Measurements from ENCODE around the gene GRIK1.

Gene GRIK1

GRCh38 chr21:29718081-29718815 lies 221.5 kb downstream of the GRIK1 start:
- DNase-seq (ENCODE audit: low read depth in 3 of 3), result no peak

- no peak for DNase-seq (ENCODE audit: low read depth in 3 of 3)
These were observed 222.1 kb downstream of the GRIK1 start for GRCh38 chr21:29717659-29718058.

DNA sequence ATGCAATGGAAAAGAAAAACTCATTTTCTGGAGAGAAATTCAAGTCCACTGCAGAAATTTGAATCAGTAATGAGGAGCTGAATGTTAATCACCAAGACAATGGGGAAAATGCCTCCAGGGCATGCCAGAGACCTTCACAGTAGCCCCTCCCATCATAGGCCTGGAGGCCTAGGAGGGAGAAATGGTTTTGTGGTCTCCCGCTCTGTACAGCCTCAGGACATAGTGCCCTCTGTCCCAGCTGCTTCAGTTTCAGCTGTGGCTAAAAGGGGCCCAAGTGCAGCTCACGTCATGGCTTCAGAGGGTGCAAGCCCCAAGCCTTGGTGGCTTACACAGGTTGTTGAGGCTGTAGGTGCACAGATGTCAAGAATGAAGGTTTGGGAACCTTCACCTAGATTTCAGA lies 223.0 kb downstream of the GRIK1 start:
- DNase-seq (ENCODE audit: low read depth in 3 of 3), result no peak

- DNase-seq (ENCODE audit: low read depth in 3 of 3), result no peak
These were observed 224.7 kb downstream of the GRIK1 start for GRCh38 chr21:29715089-29715488.

- no peak for DNase-seq (ENCODE audit: low read depth in 3 of 3)
These were observed 227.0 kb downstream of the GRIK1 start for GRCh38 chr21:29712818-29713217.

DNA sequence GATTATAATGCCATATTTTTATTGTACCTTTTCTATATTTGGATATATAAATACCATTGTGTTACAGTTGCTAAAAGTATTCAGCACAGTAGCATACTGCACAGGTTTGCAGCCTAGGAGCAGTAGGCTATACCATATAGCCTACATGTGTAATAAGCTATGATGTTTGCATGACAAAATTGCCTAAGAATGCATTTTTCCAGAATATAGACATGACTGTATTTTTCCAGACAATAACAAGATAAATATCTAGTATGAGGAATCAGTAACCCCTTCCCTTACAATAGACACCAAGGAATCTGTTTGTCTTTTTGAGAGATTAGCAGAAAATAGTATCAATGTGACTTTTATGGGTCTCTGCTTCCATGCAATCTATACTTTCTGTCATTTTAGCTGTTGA lies 228.6 kb downstream of the GRIK1 start:
- no peak for DNase-seq (ENCODE audit: low read depth in 3 of 3)

DNA sequence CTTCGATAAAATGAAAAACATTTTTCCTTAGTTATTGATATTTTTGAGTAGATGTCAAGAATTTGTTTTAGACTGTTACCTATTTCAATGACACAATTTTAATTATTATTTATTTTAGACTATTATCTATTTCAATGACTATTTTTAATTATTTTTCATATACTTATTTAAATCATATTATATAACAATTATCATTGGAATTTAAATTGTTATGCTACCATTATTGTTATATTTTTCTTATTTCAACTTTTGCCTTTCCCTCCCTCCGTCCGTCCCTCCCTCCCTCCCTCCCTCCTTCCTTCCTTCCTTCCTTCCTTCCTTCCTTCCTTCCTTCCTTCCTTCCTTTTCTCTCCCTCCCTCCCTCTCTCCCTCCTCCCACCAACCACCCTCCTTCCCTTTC lies 229.3 kb downstream of the GRIK1 start:
- no peak for DNase-seq (ENCODE audit: low read depth in 3 of 3)

GRCh38 chr21:29708401-29708800 lies 231.4 kb downstream of the GRIK1 start:
- DNase-seq (ENCODE audit: low read depth in 3 of 3), result no peak

DNA sequence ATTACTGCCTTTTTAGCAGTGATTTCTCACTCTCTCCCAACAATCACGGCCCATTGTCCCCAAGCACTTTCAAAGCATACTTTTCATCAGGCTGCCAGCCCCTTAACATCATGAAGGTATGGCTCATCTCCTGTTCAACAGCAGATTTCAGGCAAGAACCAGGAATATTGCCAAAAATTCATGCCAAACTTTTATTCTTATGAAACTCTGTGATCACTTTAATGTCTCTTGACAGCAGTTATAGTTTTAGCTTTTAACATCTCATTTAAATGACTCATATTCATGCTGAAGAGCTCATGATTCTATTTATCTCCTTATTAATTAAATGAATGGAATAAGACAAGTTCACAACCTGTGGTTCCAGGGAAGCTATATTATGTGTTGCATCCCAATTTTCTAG lies 235.1 kb downstream of the GRIK1 start:
- DNase-seq (ENCODE audit: low read depth in 3 of 3), result no peak

DNA sequence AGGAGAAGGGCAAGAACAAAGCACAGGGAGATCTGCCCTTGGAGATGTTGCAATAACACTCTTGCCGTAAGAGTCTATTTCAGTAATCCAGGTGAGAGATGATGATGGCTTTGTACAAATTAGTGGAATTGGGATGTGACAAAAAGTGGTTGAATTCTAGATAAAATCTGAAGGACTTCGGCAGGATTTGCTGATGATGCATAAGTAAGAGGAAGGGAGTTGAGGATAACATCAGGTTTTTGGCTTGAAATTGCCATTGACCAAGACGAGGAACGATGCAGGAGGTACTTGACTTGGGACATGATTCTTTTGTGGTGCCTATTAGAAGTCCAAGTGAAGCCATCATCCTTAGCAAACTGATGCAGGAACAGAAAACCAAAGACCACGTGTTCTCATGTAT lies 238.1 kb downstream of the GRIK1 start:
- DNase-seq (ENCODE audit: low read depth in 3 of 3), result no peak

- DNase-seq (ENCODE audit: low read depth in 3 of 3), result no peak
These were observed 242.1 kb downstream of the GRIK1 start for GRCh38 chr21:29697555-29698193.

- no peak for DNase-seq (ENCODE audit: low read depth in 3 of 3)
These were observed 242.9 kb downstream of the GRIK1 start for GRCh38 chr21:29696937-29697336.

DNA sequence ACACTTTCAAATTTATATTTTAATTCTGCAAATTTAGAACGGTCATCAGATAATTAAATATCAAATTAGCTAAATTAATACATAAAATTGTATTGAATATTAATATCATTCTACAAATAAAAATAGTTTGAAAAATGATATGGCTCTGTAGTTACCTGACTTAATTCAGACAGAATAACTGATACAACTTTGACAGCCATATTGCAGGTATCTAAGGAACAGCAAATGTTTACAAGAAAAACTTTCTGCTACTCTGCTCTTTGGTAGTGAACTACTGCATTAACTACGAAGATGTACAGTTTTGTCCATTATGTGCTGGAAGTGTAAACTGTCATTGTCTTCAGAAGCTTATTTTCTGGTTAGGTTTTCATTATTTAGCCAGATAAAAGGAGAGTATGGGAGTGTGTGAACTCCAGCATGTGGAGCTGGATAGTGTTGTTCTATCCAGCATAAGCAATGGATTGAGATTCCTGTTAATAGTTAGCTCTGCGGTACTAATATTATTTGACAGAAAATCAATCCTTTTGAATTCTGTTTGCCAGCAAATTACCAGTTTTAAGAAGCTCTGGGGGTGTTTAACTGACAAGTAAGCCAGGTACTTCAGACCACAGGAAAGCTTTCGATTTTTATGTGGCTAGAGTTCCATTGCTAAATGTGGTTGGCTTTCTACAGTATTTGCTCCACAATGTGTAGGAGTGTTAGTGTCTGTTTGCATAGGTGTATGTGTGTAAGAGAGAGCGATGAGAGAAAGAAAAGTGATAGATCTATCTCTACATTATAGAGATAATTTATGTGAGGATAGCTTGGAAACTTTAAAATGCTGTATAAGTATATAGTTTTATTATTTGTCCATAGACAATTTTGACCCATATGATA lies 247.9 kb downstream of the GRIK1 start:
- DNase-seq (ENCODE audit: low read depth in 3 of 3), result no peak

DNA sequence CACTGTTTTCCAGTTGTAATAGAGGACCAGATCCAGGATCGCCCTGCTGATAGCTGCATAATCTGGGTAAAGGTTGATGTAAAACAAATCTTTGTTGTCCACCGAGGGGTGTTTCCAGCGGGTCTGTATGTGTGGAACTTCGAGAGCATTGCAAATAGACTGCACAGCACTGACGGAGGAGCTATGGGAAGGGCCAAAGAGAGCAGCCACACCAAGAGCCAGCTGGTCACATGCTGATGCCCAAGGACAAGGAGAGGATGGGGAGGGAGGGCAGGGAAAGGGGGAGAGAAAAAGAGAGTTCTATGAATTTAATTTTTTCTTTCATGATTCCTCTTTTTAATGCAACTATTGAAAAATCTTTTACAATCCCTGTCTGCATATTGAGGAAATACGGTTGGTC lies 250.0 kb downstream of the GRIK1 start:
- no peak for DNase-seq (ENCODE audit: low read depth in 3 of 3)

DNA sequence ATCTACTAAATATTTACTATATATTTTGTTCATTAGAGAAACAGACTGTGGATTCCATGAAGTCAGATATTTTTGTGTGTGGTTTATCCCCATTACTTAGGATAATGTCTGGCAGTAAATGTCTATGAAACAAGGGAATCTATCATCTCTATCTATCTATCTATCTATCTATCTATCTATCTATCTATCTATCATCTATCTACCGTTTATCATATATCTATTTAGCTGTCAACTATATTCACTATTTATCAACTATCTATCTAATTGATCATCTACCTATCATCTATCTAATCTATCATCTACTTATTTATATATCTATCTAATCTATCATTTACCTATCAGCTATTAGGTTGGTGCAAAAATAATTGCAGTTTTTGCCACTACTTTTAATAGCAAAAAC lies 255.7 kb downstream of the GRIK1 start:
- no peak for DNase-seq (ENCODE audit: low read depth in 3 of 3)

DNA sequence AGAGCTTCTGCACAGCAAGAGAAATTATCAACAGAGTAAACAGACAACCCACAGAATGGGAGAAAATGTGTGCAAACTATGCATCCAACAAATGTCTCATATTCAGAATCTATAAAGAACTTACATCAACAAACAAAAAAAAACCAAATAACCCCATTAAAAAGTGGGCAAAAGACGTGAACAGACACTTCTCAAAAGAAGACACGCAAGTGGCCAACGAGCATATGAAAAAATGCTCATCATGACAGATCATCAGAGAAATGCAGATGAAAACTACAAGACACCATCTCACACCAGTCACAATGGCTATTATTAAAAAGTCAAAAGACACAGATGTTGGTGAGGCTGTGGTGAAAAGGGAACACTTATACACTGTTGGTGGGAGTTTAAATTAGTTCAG lies 257.0 kb downstream of the GRIK1 start:
- no peak for DNase-seq (ENCODE audit: low read depth in 3 of 3)

DNA sequence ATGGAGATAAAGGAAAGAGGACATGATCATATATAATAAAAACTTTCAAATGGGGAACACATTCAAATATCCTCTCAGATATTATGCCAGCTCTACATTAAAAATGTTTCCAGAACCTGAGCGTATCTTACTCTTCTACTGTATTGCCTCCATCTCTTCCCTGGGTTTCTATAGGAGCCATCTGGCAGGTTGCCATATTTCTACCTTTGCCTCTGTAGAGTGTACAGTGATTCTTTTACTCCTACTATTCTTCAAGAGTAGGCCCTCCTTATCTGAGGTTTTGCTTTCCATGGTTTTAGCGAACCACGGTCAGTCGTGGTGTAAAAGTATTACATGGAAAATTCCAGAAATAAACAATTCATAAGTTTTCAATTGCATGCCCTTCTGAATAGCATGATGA lies 259.5 kb downstream of the GRIK1 start:
- no peak for DNase-seq (ENCODE audit: low read depth in 3 of 3)

GRCh38 chr21:29678626-29679025 lies 261.2 kb downstream of the GRIK1 start:
- no peak for DNase-seq (ENCODE audit: low read depth in 3 of 3)

DNA sequence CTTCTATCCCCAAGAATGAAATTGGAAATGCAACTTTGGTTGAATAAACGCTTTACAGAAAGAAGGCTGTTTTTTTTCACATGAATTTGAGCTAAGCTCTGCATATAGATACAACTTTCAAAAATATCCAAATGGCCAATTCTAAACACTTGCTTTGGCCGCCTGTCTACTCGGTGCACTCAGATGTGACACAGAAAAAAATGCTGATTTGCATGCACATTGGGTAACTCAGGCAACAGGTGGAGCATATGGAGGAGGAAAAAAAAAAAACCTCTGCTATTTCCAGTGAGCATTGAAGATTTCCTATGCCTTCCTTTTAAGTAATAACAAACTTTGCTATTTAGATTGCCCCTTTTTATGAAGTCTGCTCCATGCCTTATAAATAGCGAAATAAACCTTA lies 262.5 kb downstream of the GRIK1 start:
- no peak for DNase-seq (ENCODE audit: low read depth in 3 of 3)

DNA sequence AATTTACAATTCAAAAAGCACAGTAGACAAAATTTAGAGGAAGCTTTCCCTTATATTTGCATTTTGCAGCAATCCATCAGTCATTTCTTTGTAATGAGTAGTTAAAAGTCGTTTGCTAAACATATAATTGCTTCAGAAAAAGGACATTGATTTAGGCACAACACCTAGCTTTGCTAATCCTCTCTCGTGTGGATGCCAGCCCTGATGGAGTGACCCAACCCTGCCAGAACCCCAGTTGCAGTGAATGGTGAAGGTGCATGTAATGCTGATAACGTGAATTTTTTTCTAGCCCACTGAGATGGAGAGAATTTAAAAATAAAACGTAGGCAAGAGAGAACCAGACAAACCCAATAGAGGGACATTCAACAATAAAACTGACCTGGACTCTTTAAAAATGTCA lies 263.4 kb downstream of the GRIK1 start:
- no peak for DNase-seq (ENCODE audit: low read depth in 3 of 3)

GRCh38 chr21:29675451-29675850 lies 264.3 kb downstream of the GRIK1 start:
- DNase-seq (ENCODE audit: low read depth in 3 of 3), result no peak

- DNase-seq (ENCODE audit: low read depth in 3 of 3), result no peak
These were observed 265.5 kb downstream of the GRIK1 start for GRCh38 chr21:29674343-29674742.

- no peak for DNase-seq (ENCODE audit: low read depth in 3 of 3)
These were observed 266.6 kb downstream of the GRIK1 start for GRCh38 chr21:29673096-29673610.

Measured in stimulated activated CD4-positive, alpha-beta T cell treated with anti-CD3 and anti-CD28 coated beads, TNF-alpha, amount 100 ng/mL, for 4 hours (primary cell).